CD14-positive monocyte (primary cell): ENCODE measurements around the gene TCF4. TPM values are rescaled to one million over a fixed set of nuclear protein-coding genes. Genes with fewer than 3 reads are reported as not detected.

Experiments used
- DNase-seq, 3 donors: peaks; one replicate each; pipeline ENCODE4 v3.0.0-alpha.2; 2011 to 2022
- H2AFZ ChIP-seq: 2 replicates; pipeline ENCODE4 v1.6.0; 2012; ENCODE audit warnings: mild to moderate bottlenecking, low read depth, low read length, inconsistent platforms; ENCODE audit not compliant: insufficient read depth, poor library complexity, severe bottlenecking
- H3K27ac ChIP-seq, 2 donors: 1 replicate in 1 of 2; 2 replicates in 1 of 2; pipeline ENCODE4 v1.5.1; 2012 to 2013; ENCODE audit warnings: low read length in 2 of 2, control low read depth in 1 of 2, inconsistent platforms in 1 of 2, low read depth in 1 of 2, mild to moderate bottlenecking in 1 of 2
- H3K27me3 ChIP-seq, 2 donors: one replicate each; pipeline versions ENCODE4 v1.6.0 to v1.6.1; 2011 to 2013; ENCODE audit warnings: low read length in 2 of 2; ENCODE audit not compliant: control insufficient read depth in 2 of 2, insufficient read depth in 2 of 2
- H3K36me3 ChIP-seq, 2 donors: replicated peaks in 1 of 2; 1 replicate in 1 of 2; 2 replicates in 1 of 2; pipeline versions ENCODE4 v1.5.1 to v1.6.1; 2012 to 2013; ENCODE audit warnings: low read length in 2 of 2, control low read depth in 1 of 2, inconsistent platforms in 1 of 2, mild to moderate bottlenecking in 1 of 2; ENCODE audit not compliant: insufficient read depth in 2 of 2, control insufficient read depth in 1 of 2
- H3K4me1 ChIP-seq, 2 donors: 1 replicate in 1 of 2; 2 replicates in 1 of 2; pipeline versions ENCODE4 v1.5.1 to v1.6.1; 2012 to 2013; ENCODE audit warnings: low read length in 2 of 2, control low read depth in 1 of 2, inconsistent platforms in 1 of 2, mild to moderate bottlenecking in 1 of 2, moderate library complexity in 1 of 2; ENCODE audit not compliant: insufficient read depth in 2 of 2, control insufficient read depth in 1 of 2
- H3K4me2 ChIP-seq: replicated peaks from 2 replicates; pipeline ENCODE3; 2012; ENCODE audit warnings: low read length, moderate library complexity, mild to moderate bottlenecking; ENCODE audit not compliant: poor library complexity, severe bottlenecking; ENCODE audit errors: extremely low read depth
- H3K4me3 ChIP-seq, 3 experiments: fragments of 200-600 bp in 1 of 3; sonication (generic) in 1 of 3; replicated peaks in 1 of 3; 1 replicate in 2 of 3; 2 replicates in 1 of 3; pipeline ENCODE4 v1.5.1; 2011 to 2013; ENCODE audit warnings: low read length in 3 of 3, mild to moderate bottlenecking in 3 of 3, control low read depth in 2 of 3, low read depth in 2 of 3, inconsistent platforms in 1 of 3, moderate library complexity in 1 of 3
- H3K79me2 ChIP-seq: 2 replicates; pipeline ENCODE4 v1.6.0; 2012; ENCODE audit warnings: mild to moderate bottlenecking, control low read depth, inconsistent platforms, low read length, moderate library complexity; ENCODE audit not compliant: insufficient read depth
- H3K9ac ChIP-seq: 2 replicates; pipeline ENCODE4 v1.6.0; 2017; ENCODE audit warnings: low read length, mild to moderate bottlenecking; ENCODE audit not compliant: insufficient read depth, poor library complexity, severe bottlenecking
- H3K9me3 ChIP-seq, 2 donors: replicated peaks in 1 of 2; 1 replicate in 1 of 2; 2 replicates in 1 of 2; pipeline versions ENCODE4 v1.5.1 to v1.6.1; 2012 to 2013; ENCODE audit warnings: low read length in 2 of 2, control low read depth in 1 of 2; ENCODE audit not compliant: control insufficient read depth in 1 of 2, insufficient read depth in 1 of 2
- H4K20me1 ChIP-seq: 2 replicates; pipeline ENCODE4 v1.6.0; 2012; ENCODE audit warnings: mild to moderate bottlenecking, low read length, control low read depth, moderate library complexity; ENCODE audit not compliant: insufficient read depth
- H3K27ac Mint-ChIP-seq, 7 donors: one replicate each; pipeline ENCODE4 v1.8.0; 2020; ENCODE audit warnings: mild to moderate bottlenecking in 7 of 7, mixed read lengths in 7 of 7, moderate library complexity in 6 of 7, inconsistent platforms in 2 of 7
- H3K27me3 Mint-ChIP-seq, 3 donors: one replicate each; pipeline ENCODE4 v1.8.0; 2021 to 2022; ENCODE audit warnings: low read depth in 3 of 3, mild to moderate bottlenecking in 3 of 3, mixed read lengths in 3 of 3, moderate library complexity in 3 of 3, inconsistent platforms in 1 of 3
- H3K36me3 Mint-ChIP-seq, 2 donors: one replicate each; pipeline ENCODE4 v1.8.0; 2020; ENCODE audit warnings: mixed read lengths in 2 of 2, inconsistent platforms in 1 of 2, mild to moderate bottlenecking in 1 of 2
- H3K4me1 Mint-ChIP-seq: one replicate; pipeline ENCODE4 v1.8.0; 2020; ENCODE audit warnings: mild to moderate bottlenecking, mixed read lengths
- H3K4me3 Mint-ChIP-seq, 2 donors: one replicate each; pipeline ENCODE4 v1.8.0; 2020; ENCODE audit warnings: mild to moderate bottlenecking in 2 of 2, mixed read lengths in 2 of 2, moderate library complexity in 1 of 2
- H3K9me3 Mint-ChIP-seq, 7 donors: one replicate each; pipeline ENCODE4 v1.8.0; 2020 to 2022; ENCODE audit warnings: mixed read lengths in 7 of 7, mild to moderate bottlenecking in 6 of 7, moderate library complexity in 6 of 7, inconsistent platforms in 2 of 7
- CTCF ChIP-seq: fragments of 200-600 bp; IDR thresholded peaks from one replicate; pipeline ENCODE4 v1.8.0; 2022; ENCODE audit warnings: antibody characterized with exemption, mild to moderate bottlenecking
- WGBS: methylation state at CpG from one replicate; pipeline ENCODE4 v1.1.5; 2013; ENCODE audit warnings: missing lambda C conversion rate; ENCODE audit not compliant: insufficient coverage; 5-methylcytosine and 5-hydroxymethylcytosine counted together
- intact Hi-C, 2 donors: fragments of 100-400 bp; cut with micrococcal nuclease; formaldehyde crosslinking; loops; one replicate each; pipeline versions ENCODE4 v1.15.0 to v1.15.1; 2023
- polyA plus RNA-seq, 3 donors: library from polyadenylated mRNA; depleted of rRNA in 1 of 3; unstranded in 2 of 3; stranded (reverse) in 1 of 3; fragments of 300-500 nt in 2 of 3; fragments of >200 nt in 1 of 3; fragmentation: Illumina TruSeq in 2 of 3; gene quantifications; 1 replicate in 2 of 3; 2 replicates in 1 of 3; pipeline ENCODE4 v1.2.3, GENCODE V29; 2012 to 2021

TCF4 gene
- polyA plus RNA-seq, 3 donors: 5.9 to 12.9 (median 10.7) TPM

DNA sequence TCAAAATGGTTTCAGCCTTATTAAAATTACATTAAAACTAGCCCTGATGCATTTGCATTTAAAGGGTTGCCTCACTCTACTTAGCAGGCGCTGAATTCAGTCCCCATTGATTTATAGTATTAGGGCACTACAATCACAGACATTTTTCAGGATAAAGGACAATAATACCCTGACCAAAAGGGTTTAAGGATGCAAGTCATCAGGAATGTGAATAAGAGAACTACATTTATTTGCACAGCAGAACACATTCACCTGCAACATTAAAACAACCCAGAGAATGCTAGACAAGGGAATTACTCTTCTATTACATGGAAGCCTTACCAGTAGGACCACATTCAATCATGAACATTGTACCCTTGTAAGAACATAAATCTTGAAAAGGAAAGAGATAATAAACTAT, 93.6 kb downstream of the TCF4 start:
- no peaks in the 10 kb centered on the region for H3K36me3 Mint-ChIP-seq
- peaks cover 0 to 2% (median 0%) of the 10 kb centered on the region in 3 donors for H3K27me3 Mint-ChIP-seq
- no peaks in the 10 kb centered on the region for H3K27me3 ChIP-seq
- no peaks in the 10 kb centered on the region for H3K4me1 ChIP-seq
- intact Hi-C loops: no loop called here
- H3K4me3 Mint-ChIP-seq: no peak overlapping the region
- H3K4me2 ChIP-seq: no peak overlapping the region
- H2AFZ ChIP-seq: no peak overlapping the region
- no peaks in the 10 kb centered on the region for H4K20me1 ChIP-seq
- no peak overlapping the region for H3K27ac Mint-ChIP-seq
- H3K4me1 Mint-ChIP-seq: peaks cover 7% of the 10 kb centered on the region
- H3K9me3 Mint-ChIP-seq: no peaks in the 10 kb centered on the region
- no peak for TF ChIP-seq CTCF
- no peaks in the 10 kb centered on the region for H3K36me3 ChIP-seq
- H3K4me3 ChIP-seq: no peak overlapping the region
- H3K9ac ChIP-seq: no peak overlapping the region
- DNase-seq: no peak
- H3K79me2 ChIP-seq: no peaks in the 10 kb centered on the region
- no peak overlapping the region for H3K27ac ChIP-seq
- no CpG with 5 or more reads among the region's 1 CpG for WGBS
- H3K9me3 ChIP-seq: no peaks in the 10 kb centered on the region

- no peak for DNase-seq
- Mint-ChIP-seq H3K9me3 (no peaks in the 10 kb centered on the region), H3K4me1 (peaks cover 11% of the 10 kb centered on the region), H3K4me3 (no peak overlapping the region), H3K36me3 (no peaks in the 10 kb centered on the region), H3K27ac (no peak overlapping the region), H3K27me3 (peaks cover 0 to 2% (median 0%) of the 10 kb centered on the region in 3 donors)
- H3K27me3 ChIP-seq: no peaks in the 10 kb centered on the region
- no peak for TF ChIP-seq CTCF
- H3K27ac ChIP-seq: no peak overlapping the region
- no CpG with 5 or more reads among the region's 4 CpGs for WGBS
- no peaks in the 10 kb centered on the region for H3K4me1 ChIP-seq
- H3K9me3 ChIP-seq: no peaks in the 10 kb centered on the region
- H3K36me3 ChIP-seq: no peaks in the 10 kb centered on the region
- no peaks in the 10 kb centered on the region for H4K20me1 ChIP-seq
- no peaks in the 10 kb centered on the region for H3K79me2 ChIP-seq
- no peak overlapping the region for H3K9ac ChIP-seq
- no peak overlapping the region for H3K4me3 ChIP-seq
- intact Hi-C loops: no loop called here
- H3K4me2 ChIP-seq: no peak overlapping the region
- H2AFZ ChIP-seq: no peak overlapping the region
These were observed 96.4 kb downstream of the TCF4 start for GRCh38 chr18:55491616-55492015.
